K562 (cell line): ENCODE results near the gene IGF1R. TPM values are rescaled to one million over a fixed set of nuclear protein-coding genes. Genes with fewer than 3 reads are reported as not detected.

Experiments
- ATAC-seq: fragments of 200-7000 bp; cut with Tn5 transposase; 3 replicates; pipeline ENCODE4 v1.9.1; 2020; ENCODE audit warnings: moderate library complexity
- BruUV-seq: library from RNA; stranded (reverse); fragments of 400-500 nt; replicated peaks from 2 replicates; lab custom pipeline; 2021; lab: Mats Ljungman, UMichigan
- CTCF ChIA-PET: fragments of 300-600 bp; formaldehyde crosslinking; extraction: SDS; loops from one replicate; lab custom pipeline; 2021; ENCODE audit warnings: low intra/inter-chr PET ratio; lab: Yijun Ruan, JAX
- POLR2A ChIA-PET: fragments of 300-600, 350-650 bp; sonication (Branson Sonifier 250); formaldehyde crosslinking; extraction: SDS; loops from one replicate; lab custom pipeline; 2021; ENCODE audit warnings: antibody characterized with exemption, inconsistent platforms; lab: Yijun Ruan, JAX
- DNase-seq, 4 experiments: peaks; one replicate each; pipeline versions ENCODE4 v3.0.0 to v3.0.0-alpha.2; 2011 to 2018; ENCODE audit warnings: low spot score in 3 of 4, mixed read lengths in 3 of 4; ENCODE audit errors: extremely low read depth in 1 of 4
- FAIRE-seq: peaks from 2 replicates; lab custom pipeline; 2011; peaks lifted over from hg19 to GRCh38; lab: Jason Lieb, UNC
- H2AFZ ChIP-seq: 2 replicates; pipeline ENCODE4 v1.6.0; 2011; ENCODE audit warnings: low read depth, low read length, control low read depth, inconsistent platforms
- H3K27ac ChIP-seq: fragments of 200-600 bp; 3 replicates; pipeline ENCODE4 v1.8.0; 2011; ENCODE audit warnings: low read depth, mild to moderate bottlenecking, control low read depth, inconsistent platforms, low read length, moderate library complexity, mixed read lengths; ENCODE audit errors: extremely low read depth
- H3K27me3 ChIP-seq, 2 experiments: fragments of 300-600 bp in 1 of 2; 2 replicates in 1 of 2; 3 replicates in 1 of 2; pipeline versions ENCODE4 v1.6.0 to v1.8.0; 2011; ENCODE audit warnings: inconsistent platforms in 2 of 2, low read length in 2 of 2, mild to moderate bottlenecking in 1 of 2, mixed read lengths in 1 of 2, moderate library complexity in 1 of 2; ENCODE audit not compliant: control insufficient read depth in 2 of 2, insufficient read depth in 2 of 2
- H3K36me3 ChIP-seq: fragments of 300-600 bp; 3 replicates; pipeline ENCODE4 v1.8.0; 2011; ENCODE audit warnings: mild to moderate bottlenecking, low read length, inconsistent platforms; ENCODE audit not compliant: control insufficient read depth, insufficient read depth
- H3K4me1 ChIP-seq, 2 experiments: fragments of 200-600 bp in 1 of 2; replicated peaks in 1 of 2; 2 replicates in 1 of 2; 3 replicates in 1 of 2; pipeline versions ENCODE4 v1.5.1 to v1.8.0; 2011; ENCODE audit warnings: inconsistent platforms in 2 of 2, low read length in 2 of 2, mild to moderate bottlenecking in 1 of 2, mixed read lengths in 1 of 2, moderate library complexity in 1 of 2; ENCODE audit not compliant: control insufficient read depth in 2 of 2, insufficient read depth in 2 of 2
- H3K4me2 ChIP-seq: 2 replicates; pipeline ENCODE4 v1.6.1; 2011; ENCODE audit warnings: low read length, control low read depth, inconsistent platforms, mixed read lengths; ENCODE audit not compliant: insufficient read depth
- H3K4me3 ChIP-seq: fragments of 200-600 bp; sonication (generic), shearing (Covaris generic); 2 replicates; pipeline ENCODE4 v1.5.1; 2016; ENCODE audit warnings: control low read depth, inconsistent platforms
- H3K79me2 ChIP-seq: fragments of 200-600 bp; 3 replicates; pipeline ENCODE4 v1.8.0; 2011; ENCODE audit warnings: low read length, inconsistent platforms; ENCODE audit not compliant: control insufficient read depth, insufficient read depth
- H3K9ac ChIP-seq, 2 experiments: 2 replicates each; pipeline versions ENCODE4 v1.6.0 to v1.6.1; 2011; ENCODE audit warnings: low read depth in 2 of 2, low read length in 2 of 2, control low read depth in 1 of 2, inconsistent platforms in 1 of 2, mild to moderate bottlenecking in 1 of 2, mixed read lengths in 1 of 2; ENCODE audit not compliant: insufficient read depth in 1 of 2
- H3K9me1 ChIP-seq: one replicate; pipeline ENCODE4 v1.6.0; 2011; ENCODE audit warnings: inconsistent platforms, mild to moderate bottlenecking, low read length, moderate library complexity; ENCODE audit not compliant: control insufficient read depth, insufficient read depth
- H3K9me3 ChIP-seq: replicated peaks from 2 replicates; pipeline ENCODE4 v1.5.1; 2011; ENCODE audit warnings: low read depth, low read length, inconsistent platforms; ENCODE audit not compliant: control insufficient read depth, insufficient read depth
- H4K20me1 ChIP-seq: replicated peaks from 2 replicates; pipeline ENCODE4 v1.6.1; 2011; ENCODE audit warnings: low read length, inconsistent platforms, mixed read lengths; ENCODE audit not compliant: control insufficient read depth, insufficient read depth
- CBX8 ChIP-seq: fragments of 200-600 bp; sonication (generic); IDR thresholded peaks from 2 replicates; pipeline ENCODE4 v1.6.1; 2012; ENCODE audit warnings: borderline replicate concordance, mixed run types, low read depth, mild to moderate bottlenecking, moderate library complexity, mixed read lengths, low read length, control low read depth, inconsistent platforms; ENCODE audit not compliant: poor library complexity, severe bottlenecking; ENCODE audit errors: extremely low read depth
- RAD21 ChIP-seq, 2 experiments: fragments of 250-450 bp in 1 of 2; fragments of 450-650 bp in 1 of 2; sonication (Bioruptor Pico) in 1 of 2; formaldehyde crosslinking in 1 of 2; IDR thresholded peaks in 1 of 2; conservative IDR thresholded peaks in 1 of 2; 2 replicates each; pipeline versions ENCODE4 v1.4.0 to v1.8.0; 2020 to 2022; ENCODE audit warnings: mild to moderate bottlenecking in 2 of 2, moderate library complexity in 1 of 2
- SMARCA4 ChIP-seq: fragments of 450-650 bp; IDR thresholded peaks from 2 replicates; pipeline ENCODE4 v1.6.1; 2016
- SPI1 ChIP-seq: IDR thresholded peaks from 2 replicates; pipeline ENCODE4 v1.6.1; 2011; ENCODE audit warnings: low read depth, low read length, control low read depth, borderline replicate concordance
- WGBS: fragments of 100-300 bp; shearing (Covaris generic); methylation state at CpG from one replicate; pipeline ENCODE4 v1.1.6; 2016; ENCODE audit warnings: low coverage, mixed read lengths; ENCODE audit not compliant: insufficient coverage; ENCODE audit errors: missing lambda C conversion rate; 5-methylcytosine and 5-hydroxymethylcytosine counted together
- in situ Hi-C: fragments of 300-500 bp; cut with MboI; formaldehyde crosslinking; loops from 4 replicates; pipeline ENCODE4 v1.15.0; 2018; ENCODE audit warnings: inconsistent platforms, mixed read lengths
- intact Hi-C: fragments of 100-400 bp; cut with micrococcal nuclease; formaldehyde crosslinking; loops from 2 replicates; pipeline ENCODE4 v1.14.2; 2022
- polyA plus RNA-seq, 8 experiments: library from polyadenylated mRNA; depleted of rRNA in 4 of 8; stranded (reverse) in 5 of 8; unstranded in 3 of 8; fragments of >200 nt; fragmentation: Nextera tagmentation in 2 of 8; fragmentation: Illumina TruSeq in 1 of 8; extraction: Ambion mirVana in 2 of 8; extraction: Trizol in 1 of 8; gene quantifications; 2 replicates each; pipeline versions ENCODE4 v1.2.1 to v1.2.3, GENCODE V29; 2011 to 2014; ENCODE audit warnings: inconsistent platforms in 1 of 8, missing spikeins in 1 of 8
- total RNA-seq, 7 experiments: library from RNA; depleted of rRNA in 6 of 7; stranded (reverse); fragments of >200 nt in 6 of 7; fragmentation: Illumina TruSeq in 2 of 7; extraction: Trizol in 2 of 7; gene quantifications; 2 replicates each; pipeline versions ENCODE4 v1.2.1 to v1.2.3, GENCODE V29; 2011 to 2021; ENCODE audit warnings: low replicate concordance in 1 of 7
- TF ChIP-seq, protein P1 (sequence below), 2 experiments: fragments of 450-650 bp; formaldehyde crosslinking in 1 of 2; IDR thresholded peaks; 2 replicates each; pipeline versions ENCODE4 v1.4.0 to v1.6.1; 2014 to 2020; ENCODE audit warnings: mild to moderate bottlenecking in 2 of 2, borderline replicate concordance in 1 of 2, low read depth in 1 of 2
- TF ChIP-seq, protein P2 (sequence below): fragments of 450-650 bp; IDR thresholded peaks from 2 replicates; pipeline ENCODE4 v1.6.1; 2016; ENCODE audit warnings: mild to moderate bottlenecking
- TF ChIP-seq, protein P3 (sequence below): fragments of 450-650 bp; formaldehyde crosslinking; IDR thresholded peaks from 2 replicates; pipeline ENCODE4 v1.4.0; 2020; ENCODE audit warnings: mild to moderate bottlenecking, moderate library complexity

IGF1R gene
- total and polyA plus RNA-seq, 9 of the 15 experiments (the other 6 are each of a cell fraction or from before 2014, with no cell fraction given), result 0.35 to 8.0 (median 1.6) TPM

- no peak overlapping the region for H3K9ac ChIP-seq
- no peaks in the 10 kb centered on the region for H3K9me3 ChIP-seq
- peaks cover 28% of the 10 kb centered on the region for H4K20me1 ChIP-seq
- H3K9me1 ChIP-seq, result no peaks in the 10 kb centered on the region
- in situ Hi-C loops (no loop called here), intact Hi-C loops (no loop called here)
- no peaks in the 10 kb centered on the region for H3K36me3 ChIP-seq
- DNase-seq, result peak; percentile 16 to 29 (median 27)
- no peaks in the 10 kb centered on the region for H3K79me2 ChIP-seq
- CTCF ChIA-PET, result no interaction called here
- peaks cover 17 to 59% of the 10 kb centered on the region in 2 experiments for H3K27me3 ChIP-seq
- FAIRE-seq, result no peak
- peak; percentile 92 for ATAC-seq
- POLR2A ChIA-PET, result no interaction called here
- no TSS peak for BruUV-seq
- H3K4me3 ChIP-seq, result no peak overlapping the region
- no peak overlapping the region for H3K4me2 ChIP-seq
- H2AFZ ChIP-seq, result no peak overlapping the region
- H3K4me1 ChIP-seq, result peaks cover 0 to 8% of the 10 kb centered on the region in 2 experiments; a peak in 1 of 5 replicates
- 2% methylated on average over 13 of the region's 15 CpGs for WGBS
- H3K27ac ChIP-seq, result no peak overlapping the region
- TF ChIP-seq SPI1 (peak; percentile 17; the same call in 1 of the 2 replicates), RAD21 (CRISPR knock-in tag; conservative IDR thresholded peaks at IDR 0.05 in 1 of 2, IDR thresholded peaks at IDR 0.05 in 1 of 2) (peak; percentile 45 to 72), CBX8 (no peak), SMARCA4 (no peak)
- TF ChIP-seq, protein P1, sequence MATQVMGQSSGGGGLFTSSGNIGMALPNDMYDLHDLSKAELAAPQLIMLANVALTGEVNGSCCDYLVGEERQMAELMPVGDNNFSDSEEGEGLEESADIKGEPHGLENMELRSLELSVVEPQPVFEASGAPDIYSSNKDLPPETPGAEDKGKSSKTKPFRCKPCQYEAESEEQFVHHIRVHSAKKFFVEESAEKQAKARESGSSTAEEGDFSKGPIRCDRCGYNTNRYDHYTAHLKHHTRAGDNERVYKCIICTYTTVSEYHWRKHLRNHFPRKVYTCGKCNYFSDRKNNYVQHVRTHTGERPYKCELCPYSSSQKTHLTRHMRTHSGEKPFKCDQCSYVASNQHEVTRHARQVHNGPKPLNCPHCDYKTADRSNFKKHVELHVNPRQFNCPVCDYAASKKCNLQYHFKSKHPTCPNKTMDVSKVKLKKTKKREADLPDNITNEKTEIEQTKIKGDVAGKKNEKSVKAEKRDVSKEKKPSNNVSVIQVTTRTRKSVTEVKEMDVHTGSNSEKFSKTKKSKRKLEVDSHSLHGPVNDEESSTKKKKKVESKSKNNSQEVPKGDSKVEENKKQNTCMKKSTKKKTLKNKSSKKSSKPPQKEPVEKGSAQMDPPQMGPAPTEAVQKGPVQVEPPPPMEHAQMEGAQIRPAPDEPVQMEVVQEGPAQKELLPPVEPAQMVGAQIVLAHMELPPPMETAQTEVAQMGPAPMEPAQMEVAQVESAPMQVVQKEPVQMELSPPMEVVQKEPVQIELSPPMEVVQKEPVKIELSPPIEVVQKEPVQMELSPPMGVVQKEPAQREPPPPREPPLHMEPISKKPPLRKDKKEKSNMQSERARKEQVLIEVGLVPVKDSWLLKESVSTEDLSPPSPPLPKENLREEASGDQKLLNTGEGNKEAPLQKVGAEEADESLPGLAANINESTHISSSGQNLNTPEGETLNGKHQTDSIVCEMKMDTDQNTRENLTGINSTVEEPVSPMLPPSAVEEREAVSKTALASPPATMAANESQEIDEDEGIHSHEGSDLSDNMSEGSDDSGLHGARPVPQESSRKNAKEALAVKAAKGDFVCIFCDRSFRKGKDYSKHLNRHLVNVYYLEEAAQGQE (IDR thresholded peaks at IDR 0.05; ENCODE audit: borderline replicate concordance), result peak; percentile 22; the same call in 1 of the 2 replicates
- TF ChIP-seq, protein P1 (CRISPR knock-in tag; IDR thresholded peaks at IDR 0.05; ENCODE audit: low read depth), result no peak
- TF ChIP-seq, protein P2, sequence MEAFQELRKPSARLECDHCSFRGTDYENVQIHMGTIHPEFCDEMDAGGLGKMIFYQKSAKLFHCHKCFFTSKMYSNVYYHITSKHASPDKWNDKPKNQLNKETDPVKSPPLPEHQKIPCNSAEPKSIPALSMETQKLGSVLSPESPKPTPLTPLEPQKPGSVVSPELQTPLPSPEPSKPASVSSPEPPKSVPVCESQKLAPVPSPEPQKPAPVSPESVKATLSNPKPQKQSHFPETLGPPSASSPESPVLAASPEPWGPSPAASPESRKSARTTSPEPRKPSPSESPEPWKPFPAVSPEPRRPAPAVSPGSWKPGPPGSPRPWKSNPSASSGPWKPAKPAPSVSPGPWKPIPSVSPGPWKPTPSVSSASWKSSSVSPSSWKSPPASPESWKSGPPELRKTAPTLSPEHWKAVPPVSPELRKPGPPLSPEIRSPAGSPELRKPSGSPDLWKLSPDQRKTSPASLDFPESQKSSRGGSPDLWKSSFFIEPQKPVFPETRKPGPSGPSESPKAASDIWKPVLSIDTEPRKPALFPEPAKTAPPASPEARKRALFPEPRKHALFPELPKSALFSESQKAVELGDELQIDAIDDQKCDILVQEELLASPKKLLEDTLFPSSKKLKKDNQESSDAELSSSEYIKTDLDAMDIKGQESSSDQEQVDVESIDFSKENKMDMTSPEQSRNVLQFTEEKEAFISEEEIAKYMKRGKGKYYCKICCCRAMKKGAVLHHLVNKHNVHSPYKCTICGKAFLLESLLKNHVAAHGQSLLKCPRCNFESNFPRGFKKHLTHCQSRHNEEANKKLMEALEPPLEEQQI, result no peak
- TF ChIP-seq, protein P3, sequence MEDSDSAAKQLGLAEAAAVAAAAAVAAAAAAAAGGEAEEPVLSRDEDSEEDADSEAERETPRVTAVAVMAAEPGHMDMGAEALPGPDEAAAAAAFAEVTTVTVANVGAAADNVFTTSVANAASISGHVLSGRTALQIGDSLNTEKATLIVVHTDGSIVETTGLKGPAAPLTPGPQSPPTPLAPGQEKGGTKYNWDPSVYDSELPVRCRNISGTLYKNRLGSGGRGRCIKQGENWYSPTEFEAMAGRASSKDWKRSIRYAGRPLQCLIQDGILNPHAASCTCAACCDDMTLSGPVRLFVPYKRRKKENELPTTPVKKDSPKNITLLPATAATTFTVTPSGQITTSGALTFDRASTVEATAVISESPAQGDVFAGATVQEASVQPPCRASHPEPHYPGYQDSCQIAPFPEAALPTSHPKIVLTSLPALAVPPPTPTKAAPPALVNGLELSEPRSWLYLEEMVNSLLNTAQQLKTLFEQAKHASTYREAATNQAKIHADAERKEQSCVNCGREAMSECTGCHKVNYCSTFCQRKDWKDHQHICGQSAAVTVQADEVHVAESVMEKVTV (CRISPR knock-in tag), result 0 out of 2 replicates have a peak, but pooled peaks have one; percentile 19
These were observed 202.7 kb downstream of the IGF1R start for GRCh38 chr15:98850961-98851572.
